CD4-positive, alpha-beta T cell (primary cell): ENCODE results near the gene ZNF576. TPM values are rescaled to one million over a fixed set of nuclear protein-coding genes. Genes with fewer than 3 reads are reported as not detected.

Source experiments
- ATAC-seq: fragments of 200-7000 bp; cut with Tn5 transposase; one replicate; pipeline ENCODE4 v1.10.0; 2022; ENCODE audit warnings: mild to moderate bottlenecking; ENCODE audit not compliant: poor library complexity
- CTCF ChIA-PET: fragments of 350-600 bp; sonication (Branson Sonifier 250); formaldehyde crosslinking; loops from one replicate; lab custom pipeline; 2021; ENCODE audit warnings: antibody characterized with exemption, inconsistent platforms; lab: Charles Lee
- POLR2A ChIA-PET: fragments of 350-600 bp; sonication (Branson Sonifier 250); formaldehyde crosslinking; loops from one replicate; lab custom pipeline; 2021; ENCODE audit warnings: antibody characterized with exemption, inconsistent platforms; lab: Charles Lee
- DNase-seq, 14 experiments: peaks; one replicate each; pipeline ENCODE4 v3.0.0-alpha.2; 2013 to 2020; ENCODE audit warnings: mixed read lengths in 2 of 14
- H3K27ac ChIP-seq, 2 donors: one replicate each; pipeline versions ENCODE4 v1.5.1 to v1.7.0; 2013; ENCODE audit warnings: low read length in 2 of 2, low read depth in 1 of 2, mild to moderate bottlenecking in 1 of 2
- H3K27me3 ChIP-seq, 2 experiments: 1 replicate in 1 of 2; 2 replicates in 1 of 2; pipeline versions ENCODE4 v1.6.1 to v1.7.0; 2013; ENCODE audit warnings: low read length in 2 of 2, control low read depth in 1 of 2, mild to moderate bottlenecking in 1 of 2, moderate library complexity in 1 of 2; ENCODE audit not compliant: insufficient read depth in 2 of 2, control insufficient read depth in 1 of 2
- H3K36me3 ChIP-seq: one replicate; pipeline ENCODE4 v1.6.1; 2013; ENCODE audit warnings: low read length, control low read depth; ENCODE audit not compliant: insufficient read depth
- H3K4me1 ChIP-seq: one replicate; pipeline ENCODE4 v1.6.1; 2013; ENCODE audit warnings: low read length, control low read depth; ENCODE audit not compliant: insufficient read depth
- H3K4me3 ChIP-seq: one replicate; pipeline ENCODE4 v1.5.1; 2013; ENCODE audit warnings: mild to moderate bottlenecking, low read length, moderate library complexity
- H3K9me3 ChIP-seq, 2 experiments: 1 replicate in 1 of 2; 2 replicates in 1 of 2; pipeline versions ENCODE4 v1.6.1 to v1.7.0; 2013; ENCODE audit warnings: low read length in 2 of 2, mild to moderate bottlenecking in 2 of 2, control low read depth in 1 of 2, moderate library complexity in 1 of 2; ENCODE audit not compliant: control insufficient read depth in 1 of 2, insufficient read depth in 1 of 2
- H3K27ac Mint-ChIP-seq: one replicate; pipeline ENCODE4 v1.8.0; 2020; ENCODE audit warnings: mixed read lengths
- H3K27me3 Mint-ChIP-seq: one replicate; pipeline ENCODE4 v1.8.0; 2021; ENCODE audit warnings: mixed read lengths
- H3K36me3 Mint-ChIP-seq: one replicate; pipeline ENCODE4 v1.8.0; 2021; ENCODE audit warnings: low read depth, mixed read lengths
- H3K4me1 Mint-ChIP-seq: one replicate; pipeline ENCODE4 v1.8.0; 2021; ENCODE audit warnings: low read depth, mixed read lengths
- H3K4me3 Mint-ChIP-seq: one replicate; pipeline ENCODE4 v1.8.0; 2020; ENCODE audit warnings: mild to moderate bottlenecking, mixed read lengths
- H3K9me3 Mint-ChIP-seq: one replicate; pipeline ENCODE4 v1.8.0; 2020; ENCODE audit warnings: mixed read lengths
- CTCF ChIP-seq: fragments of 200-600 bp; IDR thresholded peaks from one replicate; pipeline ENCODE4 v1.8.0; 2022; ENCODE audit warnings: antibody characterized with exemption, mild to moderate bottlenecking
- intact Hi-C, 2 experiments: fragments of 100-400 bp; cut with DNase I in 1 of 2; cut with micrococcal nuclease in 1 of 2; formaldehyde crosslinking; loops; one replicate each; pipeline versions ENCODE4 v1.15.1 to v1.9.0; 2023 to 2025; cut with DNase I, micrococcal nuclease
- total RNA-seq, 174 experiments: library from RNA in 2 of 174; stranded (reverse) in 2 of 174; gene quantifications; one replicate each; pipeline ENCODE4 v1.2.3 and lab custom pipeline; 2021 to 2026

ZNF576 gene
- total RNA-seq, 2 experiments from 2014 or later, result 4.1 to 4.8 TPM

GRCh38 chr19:43618921-43619261 is 22.5 kb downstream of the ZNF576 start:
- H3K27me3 Mint-ChIP-seq, result no peaks in the 10 kb centered on the region
- peaks cover 6% of the 10 kb centered on the region for H3K36me3 ChIP-seq
- H3K4me1 Mint-ChIP-seq, result peaks cover 54% of the 10 kb centered on the region
- peak overlapping the region; percentile 98 for H3K4me3 Mint-ChIP-seq
- H3K27ac ChIP-seq, result peak overlapping the region; percentile 91 to 92
- peak overlapping the region; percentile 100 for H3K4me3 ChIP-seq
- H3K27ac Mint-ChIP-seq, result peak overlapping the region; percentile 98
- POLR2A ChIA-PET, result no interaction called here
- intact Hi-C loops, result loop anchor here (1.0 to 10.0 kb wide), 4 partner anchors 22 to 46 kb away; partner anchors contain the start of genes IRGQ (in 2 of the 2), ZNF576 (in 2 of the 2), PINLYP (in 1 of the 2) and XRCC1 (in 1 of the 2)
- ATAC-seq (peak; percentile 6), DNase-seq (peak in 7 of 14 experiments; percentile 6 to 62 (median 26))
- peaks cover 25% of the 10 kb centered on the region for H3K4me1 ChIP-seq
- H3K9me3 Mint-ChIP-seq, result no peaks in the 10 kb centered on the region
- H3K27me3 ChIP-seq, result no peaks in the 10 kb centered on the region
- TF ChIP-seq CTCF, result no peak
- peaks cover 17% of the 10 kb centered on the region for H3K36me3 Mint-ChIP-seq
- no peaks in the 10 kb centered on the region for H3K9me3 ChIP-seq
- CTCF ChIA-PET, result interaction anchor here (2.9 kb wide), 1 partner anchor 23 kb away, joined by 12 read pairs; the partner anchor contains the start of genes IRGQ and ZNF576

- peaks cover 55% of the 10 kb centered on the region for H3K4me1 Mint-ChIP-seq
- no peaks in the 10 kb centered on the region for H3K9me3 Mint-ChIP-seq
- intact Hi-C loops, result loop anchor here (1.0 to 10.0 kb wide), 4 partner anchors 23 to 45 kb away; partner anchors contain the start of genes IRGQ (in 2 of the 2), ZNF576 (in 2 of the 2), PINLYP (in 1 of the 2) and XRCC1 (in 1 of the 2)
- ATAC-seq (peak; percentile 84), DNase-seq (peak; percentile 69 to 95 (median 82))
- peak within 1 kb of the TSS; percentile 98 for H3K4me3 Mint-ChIP-seq
- no peaks in the 10 kb centered on the region for H3K9me3 ChIP-seq
- TF ChIP-seq CTCF, result no peak
- ChIA-PET POLR2A (interaction anchor here (0.8 to 1.7 kb wide), 2 partner anchors 49 to 156 kb away, joined by 6 to 8 read pairs; no protein-coding TSS in a partner anchor), CTCF (no interaction called here)
- H3K4me3 ChIP-seq, result peak within 1 kb of the TSS; percentile 100
- peaks cover 12% of the 10 kb centered on the region for H3K36me3 Mint-ChIP-seq
- no peaks in the 10 kb centered on the region for H3K27me3 ChIP-seq
- H3K27ac Mint-ChIP-seq, result peak within 1 kb of the TSS; percentile 98
- peaks cover 2% of the 10 kb centered on the region for H3K36me3 ChIP-seq
- H3K27ac ChIP-seq, result peak within 1 kb of the TSS; percentile 91 to 92
- peaks cover 26% of the 10 kb centered on the region for H3K4me1 ChIP-seq
- no peaks in the 10 kb centered on the region for H3K27me3 Mint-ChIP-seq
Observed at GRCh38 chr19:43619262-43620060, 23.1 kb downstream of the ZNF576 start, which contains the start of gene ZNF428. ZNF428 (minus strand) TSS chr19:43619629; CDS start chr19:43614304, 5,325 bp downstream.

GRCh38 chr19:43620061-43621001 is 23.9 kb downstream of the ZNF576 start:
- peak overlapping the region; percentile 98 for H3K4me3 Mint-ChIP-seq
- ATAC-seq (no peak), DNase-seq (peak in 12 of 14 experiments; percentile 71 to 91 (median 82))
- TF ChIP-seq CTCF, result no peak
- Histone ChIP-seq H3K27ac (peak overlapping the region; percentile 91 to 92), H3K36me3 (no peaks in the 10 kb centered on the region), H3K27me3 (no peaks in the 10 kb centered on the region), H3K4me3 (peak overlapping the region; percentile 100), H3K4me1 (peaks cover 34% of the 10 kb centered on the region), H3K9me3 (no peaks in the 10 kb centered on the region)
- intact Hi-C loops, result no loop called here
- peak overlapping the region; percentile 98 for H3K27ac Mint-ChIP-seq
- H3K36me3 Mint-ChIP-seq, result peaks cover 8% of the 10 kb centered on the region
- peaks cover 59% of the 10 kb centered on the region for H3K4me1 Mint-ChIP-seq
- no peaks in the 10 kb centered on the region for H3K27me3 Mint-ChIP-seq
- POLR2A ChIA-PET, result interaction anchor here (0.8 to 1.7 kb wide), 2 partner anchors 48 to 157 kb away, joined by 6 to 8 read pairs; no protein-coding TSS in a partner anchor
- CTCF ChIA-PET, result no interaction called here
- no peaks in the 10 kb centered on the region for H3K9me3 Mint-ChIP-seq
